Muscle layer of colon (tissue), 2 donors: ENCODE results near the gene GALNT15.
A peak's percentile ranks its signal among the peaks of the same experiment; 100 is the strongest.

Source experiments
- H3K27ac ChIP-seq: one replicate; pipeline ENCODE4 v1.7.0; 2013; ENCODE audit warnings: low read depth, mild to moderate bottlenecking, low read length, moderate library complexity
- H3K27me3 ChIP-seq, 2 donors: one replicate each; pipeline ENCODE4 v1.7.0; 2013; ENCODE audit warnings: low read length in 2 of 2, mild to moderate bottlenecking in 2 of 2; ENCODE audit not compliant: insufficient read depth in 2 of 2, control insufficient read depth in 1 of 2
- H3K36me3 ChIP-seq: one replicate; pipeline ENCODE4 v1.7.0; 2013; ENCODE audit warnings: mild to moderate bottlenecking, low read length; ENCODE audit not compliant: insufficient read depth
- H3K4me1 ChIP-seq: one replicate; pipeline ENCODE4 v1.7.0; 2013; ENCODE audit warnings: mild to moderate bottlenecking, low read length; ENCODE audit not compliant: insufficient read depth
- H3K4me3 ChIP-seq, 2 donors: one replicate each; pipeline ENCODE4 v1.7.0; 2013; ENCODE audit warnings: low read length in 2 of 2, low read depth in 1 of 2, mild to moderate bottlenecking in 1 of 2, moderate library complexity in 1 of 2
- H3K9ac ChIP-seq: one replicate; pipeline ENCODE4 v1.7.0; 2013; ENCODE audit warnings: low read length
- H3K9me3 ChIP-seq: one replicate; pipeline ENCODE4 v1.7.0; 2013; ENCODE audit warnings: mild to moderate bottlenecking, low read length
- donor health status: abdominal sarcoma.
- donor health status: Adenocarcinoma of cecum.

GALNT15 gene

DNA sequence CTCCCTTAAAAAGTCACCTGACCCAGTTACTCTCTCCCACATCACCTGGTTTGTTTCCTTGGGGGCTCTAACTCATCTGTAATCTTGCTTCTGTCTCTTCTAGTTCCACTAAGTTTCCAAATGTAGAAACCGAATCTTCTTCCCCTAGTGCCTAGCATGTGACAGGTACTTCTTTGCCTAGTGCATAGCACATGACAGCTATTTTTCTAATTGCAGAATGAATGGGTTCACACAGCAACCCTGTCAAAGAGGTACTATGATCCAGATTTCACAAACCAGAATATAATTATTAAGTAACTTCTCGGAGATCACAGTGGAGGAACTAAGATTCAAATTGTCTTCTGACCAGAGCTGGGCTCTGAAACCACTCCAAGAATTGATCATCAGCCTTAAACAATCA is 82.8 kb downstream of the GALNT15 start:
- no peak overlapping the region for H3K27ac ChIP-seq
- no peak overlapping the region for H3K4me3 ChIP-seq
- peaks cover 18% of the 10 kb centered on the region for H3K36me3 ChIP-seq
- no peaks in the 10 kb centered on the region for H3K27me3 ChIP-seq
- no peaks in the 10 kb centered on the region for H3K9me3 ChIP-seq
- no peaks in the 10 kb centered on the region for H3K4me1 ChIP-seq
- no peak overlapping the region for H3K9ac ChIP-seq

GRCh38 chr3:16258177-16258576 is 83.7 kb downstream of the GALNT15 start:
- no peaks in the 10 kb centered on the region for H3K27me3 ChIP-seq
- no peak overlapping the region for H3K27ac ChIP-seq
- H3K4me3 ChIP-seq, result no peak overlapping the region
- no peaks in the 10 kb centered on the region for H3K9me3 ChIP-seq
- H3K36me3 ChIP-seq, result peaks cover 18% of the 10 kb centered on the region
- no peak overlapping the region for H3K9ac ChIP-seq
- H3K4me1 ChIP-seq, result peaks cover 4% of the 10 kb centered on the region

GRCh38 chr3:16258866-16259265 is 84.4 kb downstream of the GALNT15 start:
- no peaks in the 10 kb centered on the region for H3K27me3 ChIP-seq
- H3K9ac ChIP-seq, result no peak overlapping the region
- H3K36me3 ChIP-seq, result peaks cover 18% of the 10 kb centered on the region
- H3K4me3 ChIP-seq, result no peak overlapping the region
- peaks cover 8% of the 10 kb centered on the region for H3K4me1 ChIP-seq
- no peak overlapping the region for H3K27ac ChIP-seq
- H3K9me3 ChIP-seq, result no peaks in the 10 kb centered on the region

DNA sequence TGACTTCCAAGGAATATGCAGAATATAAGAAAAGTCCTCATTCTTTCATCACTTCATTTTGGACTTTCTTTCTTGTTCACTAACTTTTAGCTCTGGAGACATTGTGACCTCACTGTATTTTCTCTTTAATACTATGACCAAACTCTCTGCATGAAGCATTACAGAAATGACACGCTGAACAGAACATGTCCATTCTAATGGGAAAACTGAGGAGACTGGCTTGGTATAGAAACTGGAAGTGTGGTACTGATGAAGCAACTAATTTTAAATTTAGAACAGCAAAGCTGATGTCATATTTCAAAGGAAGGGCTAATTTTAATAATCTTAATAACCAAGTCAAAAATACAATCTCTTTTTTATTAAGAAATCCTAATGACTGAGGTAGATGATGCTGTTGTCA is 85.6 kb downstream of the GALNT15 start:
- no peaks in the 10 kb centered on the region for H3K27me3 ChIP-seq
- peaks cover 18% of the 10 kb centered on the region for H3K36me3 ChIP-seq
- H3K27ac ChIP-seq, result no peak overlapping the region
- no peak overlapping the region for H3K4me3 ChIP-seq
- no peaks in the 10 kb centered on the region for H3K9me3 ChIP-seq
- H3K9ac ChIP-seq, result no peak overlapping the region
- H3K4me1 ChIP-seq, result peaks cover 12% of the 10 kb centered on the region

- H3K36me3 ChIP-seq, result peaks cover 18% of the 10 kb centered on the region
- H3K27ac ChIP-seq, result no peak overlapping the region
- no peaks in the 10 kb centered on the region for H3K27me3 ChIP-seq
- peaks cover 25% of the 10 kb centered on the region for H3K4me1 ChIP-seq
- no peaks in the 10 kb centered on the region for H3K9me3 ChIP-seq
- H3K4me3 ChIP-seq, result no peak overlapping the region
- H3K9ac ChIP-seq, result no peak overlapping the region
These were observed 87.7 kb downstream of the GALNT15 start for GRCh38 chr3:16262174-16262573.

DNA sequence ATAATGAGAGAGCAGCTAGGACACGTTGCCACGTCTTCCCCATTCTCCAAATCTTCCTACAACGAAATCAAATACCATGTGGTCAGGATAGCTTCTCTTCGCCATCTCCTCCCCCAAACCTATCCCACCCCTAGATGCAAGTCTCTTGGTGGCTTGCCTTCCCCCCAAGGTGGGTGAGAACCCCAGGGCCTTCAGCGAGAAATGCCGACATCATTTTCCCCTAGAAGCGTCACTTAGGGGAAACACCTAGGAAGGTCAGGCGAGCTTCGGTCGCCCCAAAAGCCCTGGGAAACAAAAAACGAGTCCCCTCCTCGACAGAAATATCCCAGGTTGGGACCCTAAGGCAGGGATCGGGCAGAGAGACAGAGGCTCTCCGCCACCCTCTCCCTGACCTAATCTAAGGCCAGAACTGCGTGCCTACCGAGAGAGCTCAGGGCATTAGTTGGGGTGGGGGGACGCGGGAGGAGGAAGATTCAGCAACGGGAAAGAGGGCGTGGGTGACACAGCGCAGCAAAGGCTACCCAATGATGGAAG is 89.8 kb downstream of the GALNT15 start:
- Histone ChIP-seq H3K36me3 (peaks cover 14% of the 10 kb centered on the region), H3K4me3 (peak overlapping the region; percentile 88 to 98), H3K9me3 (no peaks in the 10 kb centered on the region), H3K27ac (peak overlapping the region; percentile 84), H3K4me1 (peaks cover 28% of the 10 kb centered on the region), H3K27me3 (no peaks in the 10 kb centered on the region), H3K9ac (peak overlapping the region; percentile 98)

DNA sequence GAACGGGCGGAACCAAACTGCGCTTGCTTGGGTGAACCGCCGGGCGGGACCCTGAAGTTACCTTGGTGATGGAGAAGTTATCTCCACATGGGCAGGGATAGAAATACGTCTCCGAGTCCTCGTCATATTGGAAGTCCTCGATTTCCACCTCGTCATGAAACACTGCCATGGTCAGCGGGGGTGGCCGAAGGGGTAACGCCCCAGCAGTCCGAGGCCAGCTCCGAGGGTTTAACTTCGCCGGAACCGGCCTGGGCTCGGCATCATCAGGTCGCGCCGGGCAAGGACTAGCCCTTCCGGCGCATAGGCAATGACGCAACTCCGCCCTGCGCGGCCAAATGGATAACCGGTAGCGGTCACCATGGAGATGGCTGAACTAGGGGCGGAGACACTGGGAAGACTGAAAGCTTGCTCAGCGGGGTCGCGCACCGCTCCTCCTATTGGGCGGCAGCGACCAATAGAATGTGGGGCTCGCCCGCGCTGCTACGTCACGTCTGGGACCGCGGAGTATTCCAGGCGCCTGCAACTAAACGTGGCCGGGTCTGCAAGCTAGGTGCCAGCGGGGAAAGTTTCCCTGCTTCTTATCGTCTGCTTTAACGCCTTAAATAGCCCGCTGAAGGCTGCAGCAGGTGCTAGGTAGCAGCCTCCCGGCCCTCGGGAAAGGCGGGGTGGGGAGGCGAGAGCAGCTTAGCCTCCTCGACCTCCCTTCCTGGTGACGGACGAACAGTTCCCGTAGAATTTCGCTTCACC is 90.4 kb downstream of the GALNT15 start, which contains the start of the genes DPH3 and OXNAD1:
Gene DPH3, minus strand, starts transcription at position 236 of the 747 bp plus-strand sequence. Its CDS starts 67 bp downstream, at position 169.
Gene OXNAD1, plus strand, starts transcription at position 505 of the 747 bp plus-strand sequence. CDS start 5,741 bp downstream, outside the sequence.
- Histone ChIP-seq H3K36me3 (peaks cover 9% of the 10 kb centered on the region), H3K9me3 (no peaks in the 10 kb centered on the region), H3K27me3 (no peaks in the 10 kb centered on the region), H3K9ac (peak within 1 kb of the TSS; percentile 98), H3K4me3 (peak within 1 kb of the TSS; percentile 88 to 98), H3K4me1 (peaks cover 28% of the 10 kb centered on the region), H3K27ac (peak within 1 kb of the TSS; percentile 84)

DNA sequence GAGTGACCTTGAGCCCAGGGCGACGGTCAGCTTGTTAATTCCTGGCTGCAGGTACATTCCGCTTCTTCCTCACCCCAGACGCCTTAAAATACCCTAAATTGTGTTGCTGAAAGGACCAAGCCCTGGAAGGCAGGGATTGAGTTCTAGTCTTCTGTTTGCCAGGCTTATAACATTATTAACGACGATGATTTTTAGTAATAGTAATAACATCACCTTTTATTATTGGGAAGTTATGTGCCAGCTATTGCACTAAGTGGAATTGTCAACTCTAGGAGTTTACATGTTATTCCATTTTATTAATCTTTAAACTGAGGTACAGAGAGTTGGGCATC is 90.9 kb downstream of the GALNT15 start:
- Histone ChIP-seq H3K27me3 (no peaks in the 10 kb centered on the region), H3K36me3 (peaks cover 4% of the 10 kb centered on the region), H3K9ac (peak overlapping the region; percentile 98), H3K9me3 (no peaks in the 10 kb centered on the region), H3K27ac (peak overlapping the region; percentile 84), H3K4me1 (peaks cover 28% of the 10 kb centered on the region), H3K4me3 (peak overlapping the region; percentile 88 to 98)

- H3K4me1 ChIP-seq, result peaks cover 28% of the 10 kb centered on the region
- no peak overlapping the region for H3K27ac ChIP-seq
These were observed 92.2 kb downstream of the GALNT15 start for GRCh38 chr3:16266714-16267113.

DNA sequence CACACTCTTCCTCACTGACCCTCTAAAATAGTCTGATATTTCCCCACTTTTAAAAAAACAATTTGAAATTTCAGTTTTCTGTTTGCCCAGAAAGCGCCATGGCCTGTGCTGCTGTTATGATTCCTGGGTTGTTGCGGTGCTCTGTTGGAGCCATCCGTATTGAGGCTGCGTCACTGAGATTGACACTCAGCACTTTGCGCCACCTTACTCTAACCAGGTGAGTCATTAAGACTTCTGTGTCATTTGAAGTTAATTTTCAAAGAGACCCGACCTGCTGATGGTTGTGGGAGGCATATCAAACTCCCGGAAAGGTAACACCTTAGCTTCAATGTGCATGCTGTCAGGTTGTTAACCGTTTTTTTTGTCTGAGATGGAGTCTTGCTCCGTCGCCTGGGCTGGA is 96.4 kb downstream of the GALNT15 start:
- no peak overlapping the region for H3K9ac ChIP-seq
- no peak overlapping the region for H3K27ac ChIP-seq
- no peak overlapping the region for H3K4me3 ChIP-seq
- peaks cover 14% of the 10 kb centered on the region for H3K4me1 ChIP-seq
- H3K27me3 ChIP-seq, result no peaks in the 10 kb centered on the region
- H3K36me3 ChIP-seq, result peaks cover 25% of the 10 kb centered on the region
- H3K9me3 ChIP-seq, result no peaks in the 10 kb centered on the region

More at GRCh38 chr3:16266714-16267113, 92.2 kb downstream of the GALNT15 start:
- Histone ChIP-seq H3K4me3 (no peak overlapping the region), H3K36me3 (peaks cover 6% of the 10 kb centered on the region), H3K27me3 (no peaks in the 10 kb centered on the region), H3K9ac (no peak overlapping the region), H3K9me3 (no peaks in the 10 kb centered on the region)

DNA sequence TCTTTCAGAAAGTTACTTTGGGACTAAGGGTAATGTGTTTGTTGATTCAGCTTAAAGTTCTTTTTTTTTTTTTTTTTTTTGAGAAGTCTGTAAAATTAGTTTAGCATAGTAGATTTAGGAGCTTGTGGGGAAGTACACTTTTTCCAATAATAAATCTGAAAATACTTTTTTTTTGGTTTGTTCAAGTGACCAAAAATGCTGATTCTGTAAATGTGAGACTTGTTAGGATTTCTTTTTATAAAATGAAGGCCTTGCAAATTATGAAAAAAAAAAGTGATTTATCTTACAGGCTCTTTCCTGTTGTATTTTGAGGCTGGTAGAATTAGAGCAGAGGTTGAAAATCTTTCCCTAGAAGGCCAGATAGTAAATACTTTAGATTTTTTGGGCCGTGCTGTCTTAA is 98.1 kb downstream of the GALNT15 start:
- no peaks in the 10 kb centered on the region for H3K27me3 ChIP-seq
- no peak overlapping the region for H3K4me3 ChIP-seq
- peaks cover 29% of the 10 kb centered on the region for H3K36me3 ChIP-seq
- H3K27ac ChIP-seq, result no peak overlapping the region
- H3K9ac ChIP-seq, result no peak overlapping the region
- H3K9me3 ChIP-seq, result no peaks in the 10 kb centered on the region
- H3K4me1 ChIP-seq, result no peaks in the 10 kb centered on the region

- Histone ChIP-seq H3K9me3 (no peaks in the 10 kb centered on the region), H3K4me3 (no peak overlapping the region), H3K27me3 (no peaks in the 10 kb centered on the region), H3K36me3 (peaks cover 41% of the 10 kb centered on the region), H3K9ac (no peak overlapping the region), H3K4me1 (peaks cover 6% of the 10 kb centered on the region), H3K27ac (no peak overlapping the region)
These were observed 99.4 kb downstream of the GALNT15 start for GRCh38 chr3:16273867-16274266.
